DMS153 treated with DMSO at 0.1 percent for 48 hours (cell line): ENCODE results near the gene IER5.

Source experiments
- DNase-seq: peaks from one replicate; lab custom pipeline; 2025; ENCODE audit not compliant: unreplicated experiment; lab: John Stamatoyannopoulos, UW

The IER5 gene

DNA sequence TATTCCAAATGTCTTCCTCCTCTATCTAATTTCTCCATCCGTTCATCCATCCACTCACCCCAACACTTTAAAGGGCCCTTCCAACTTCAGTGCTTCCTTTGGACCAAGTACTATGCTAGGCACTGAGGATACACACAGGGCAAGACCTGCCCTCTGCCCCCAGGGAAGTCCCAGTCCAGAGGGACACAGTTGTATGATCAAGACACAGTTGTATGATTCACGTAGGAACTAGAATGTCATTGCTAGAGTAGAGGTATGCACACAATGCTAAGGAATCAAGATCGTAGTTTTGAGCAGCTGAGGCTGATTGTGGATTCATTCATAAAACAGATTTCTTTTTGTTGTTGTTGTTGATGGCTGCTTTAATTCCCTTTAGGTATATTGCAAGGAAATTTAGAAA is 11.6 kb upstream of the IER5 start:
- no peak for DNase-seq

DNA sequence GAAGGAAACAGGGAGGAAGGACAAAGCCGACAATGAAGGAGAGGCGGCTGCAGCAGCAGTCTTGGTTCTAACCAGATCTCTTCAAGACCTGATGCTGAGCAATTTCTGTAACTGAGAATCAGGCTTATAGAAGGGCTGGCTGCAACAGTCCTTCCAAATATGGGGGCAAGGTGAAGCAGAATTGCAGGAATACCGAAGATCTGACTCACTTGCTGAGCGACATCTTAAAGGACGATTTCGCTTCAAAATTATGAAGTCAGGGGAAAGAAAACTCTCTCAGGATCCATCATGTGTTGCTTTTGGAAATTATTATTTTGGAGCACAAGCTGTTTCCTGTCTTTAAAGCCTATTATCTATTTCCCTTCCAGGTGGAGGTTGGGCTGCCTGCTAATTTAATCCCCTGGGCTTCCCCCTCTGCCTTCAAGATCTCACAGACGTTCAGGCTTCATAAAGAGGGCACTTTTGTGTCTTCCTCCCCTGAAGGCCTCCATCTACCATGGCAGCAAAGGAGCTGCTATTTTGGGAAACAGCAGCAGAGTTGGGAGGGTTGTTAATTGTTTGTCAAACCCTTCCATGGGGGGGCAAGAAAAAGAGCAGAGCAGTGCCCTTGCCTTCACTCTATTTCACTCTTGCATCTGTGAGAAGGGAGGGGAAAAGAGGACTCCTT is 10.8 kb upstream of the IER5 start:
- DNase-seq: no peak

DNA sequence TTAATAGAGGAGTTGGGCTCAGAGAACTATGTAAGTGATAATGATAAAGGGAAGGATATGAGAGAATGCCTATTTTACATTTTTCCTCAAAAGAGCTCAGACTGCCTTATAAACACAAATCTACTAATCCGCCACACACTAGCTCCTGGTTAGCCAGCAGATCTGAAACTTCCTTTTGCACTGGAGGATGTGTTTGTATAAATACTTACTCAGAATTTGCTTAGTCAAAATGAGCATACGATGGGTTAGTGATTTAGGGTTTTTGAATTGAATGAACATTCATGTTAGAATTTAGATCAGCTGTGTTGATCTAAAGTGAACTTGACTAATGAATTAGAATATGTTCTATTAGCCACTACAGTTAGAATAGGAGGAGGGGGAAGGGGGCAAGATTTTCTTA is 9.1 kb upstream of the IER5 start:
- no peak for DNase-seq

DNA sequence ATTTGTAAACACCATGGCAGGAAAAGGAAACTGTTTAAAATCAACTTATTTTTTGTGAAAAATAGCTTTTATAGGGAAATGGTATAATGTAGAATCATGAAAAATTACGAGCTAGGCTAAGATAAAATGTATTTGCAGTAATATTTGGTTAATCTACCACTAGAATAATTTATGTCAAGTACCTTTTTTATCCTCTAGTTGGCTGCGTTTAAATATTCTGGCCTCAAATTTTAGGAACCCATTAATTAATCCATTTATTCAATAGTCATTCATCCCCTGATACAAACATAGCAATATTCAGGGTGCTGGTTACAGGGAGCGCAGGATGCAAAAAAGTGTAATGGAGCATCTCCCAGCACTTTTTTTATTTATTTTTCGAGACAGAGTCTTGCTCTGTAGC is 8.6 kb upstream of the IER5 start:
- no peak for DNase-seq

DNA sequence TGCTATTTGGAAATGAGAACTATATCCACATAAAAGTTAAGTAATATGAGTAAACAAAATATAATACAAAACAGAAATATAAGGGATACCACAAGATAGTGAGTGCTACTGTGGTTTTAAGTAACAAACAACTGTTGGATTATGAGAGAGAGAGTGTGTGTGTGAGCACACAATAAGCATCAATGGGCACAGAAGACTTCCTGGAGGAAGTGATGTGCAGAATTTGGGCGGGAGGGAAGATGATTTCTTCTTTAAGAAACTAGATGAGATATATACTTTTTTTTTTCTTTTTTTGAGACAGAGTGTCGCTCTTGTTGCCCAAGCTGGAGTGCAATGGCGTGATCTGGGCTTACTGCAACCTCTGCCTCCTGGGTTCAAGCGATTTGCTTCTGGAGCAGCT is 7.9 kb upstream of the IER5 start:
- no peak for DNase-seq

DNA sequence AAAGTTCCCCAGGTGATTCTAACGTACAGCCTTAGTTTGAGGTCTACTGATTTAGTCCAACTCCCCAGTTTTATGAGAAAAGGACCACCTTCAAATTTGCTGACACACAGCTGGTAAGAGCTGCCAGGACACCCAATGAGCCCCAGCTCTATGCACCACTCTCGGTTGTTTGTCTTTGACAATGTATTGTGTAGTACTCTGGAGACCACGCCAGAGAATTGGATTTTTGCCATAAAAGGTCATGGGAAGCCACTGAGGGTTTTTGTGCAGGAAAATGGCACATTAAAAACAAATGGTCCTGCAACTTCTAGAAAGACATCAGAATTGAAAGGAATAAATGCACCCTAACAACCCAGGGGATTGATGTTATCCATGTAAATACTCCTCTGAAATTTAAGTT is 7.1 kb upstream of the IER5 start:
- DNase-seq: peak; percentile 56

DNA sequence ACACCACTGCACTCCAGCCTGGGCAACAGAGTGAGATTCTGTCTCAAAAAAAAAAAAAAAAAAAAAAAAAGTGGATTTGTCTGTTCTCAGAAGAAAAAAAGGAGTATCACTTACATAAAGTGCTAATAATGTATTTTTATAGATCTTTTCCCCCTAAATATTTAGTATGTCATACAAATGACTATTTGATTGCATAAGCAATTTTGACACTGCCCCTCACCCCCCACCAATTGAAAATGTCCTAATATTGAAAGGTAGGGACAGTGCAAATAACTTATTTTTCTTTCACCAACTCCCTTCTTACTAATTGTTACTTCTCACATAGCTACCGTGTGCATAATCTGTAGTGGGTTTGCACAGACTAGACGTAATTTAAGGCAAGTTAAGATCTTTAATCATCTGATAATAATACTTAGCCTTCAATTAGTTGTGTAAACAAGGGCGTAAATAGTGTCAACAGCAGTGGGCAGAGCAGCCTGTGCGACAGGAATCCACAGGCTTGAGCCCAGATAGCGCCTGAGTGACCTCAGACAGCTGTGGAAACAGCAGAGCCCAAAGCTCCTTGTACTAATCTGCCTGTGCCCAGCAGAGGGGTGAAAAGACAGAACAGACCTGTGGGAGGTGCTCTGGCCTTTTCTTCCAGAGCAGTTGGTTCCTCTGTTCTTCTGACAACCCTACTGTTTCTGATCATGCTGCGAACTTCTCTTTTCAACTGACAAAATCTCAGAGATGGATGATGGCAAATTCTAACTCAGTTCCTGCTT is 4.5 kb upstream of the IER5 start:
- DNase-seq: peak; percentile 52

DNA sequence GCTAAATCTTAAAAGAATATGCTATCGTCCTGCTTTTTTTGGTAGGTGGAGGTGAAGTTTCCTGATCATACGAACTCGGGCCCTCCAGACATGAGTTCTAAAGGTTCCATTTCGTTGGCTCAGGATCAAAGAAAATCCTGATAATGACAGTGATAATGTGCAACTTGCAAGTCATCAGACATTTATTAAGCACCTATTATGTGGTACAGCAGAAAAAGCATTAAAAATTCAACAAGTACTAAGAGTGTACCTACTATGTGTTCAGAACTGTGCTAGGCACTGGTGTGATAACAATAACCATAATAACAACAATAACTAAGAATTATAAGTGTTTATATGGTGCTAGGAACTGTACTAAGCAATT is 3.9 kb upstream of the IER5 start:
- no peak for DNase-seq

DNA sequence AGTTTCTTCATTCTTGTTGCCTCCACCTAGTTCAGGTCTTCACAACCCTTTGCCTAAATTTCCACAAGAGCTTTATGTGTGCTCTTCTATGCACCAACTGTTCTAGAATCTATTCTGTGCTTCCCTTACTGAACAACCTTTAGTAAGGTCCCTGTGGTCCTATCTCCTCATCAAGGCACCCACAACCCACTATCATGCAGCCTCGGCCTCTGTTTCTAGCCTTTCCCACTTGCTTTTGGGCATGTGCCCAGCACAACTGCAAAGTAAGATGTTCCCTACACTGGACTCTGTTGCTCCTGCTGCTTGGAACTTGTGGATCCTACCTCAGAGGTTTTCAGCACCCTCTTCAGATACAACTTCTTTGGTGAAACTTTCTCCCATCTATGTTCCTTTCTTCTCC is 2.4 kb upstream of the IER5 start:
- DNase-seq: no peak

DNA sequence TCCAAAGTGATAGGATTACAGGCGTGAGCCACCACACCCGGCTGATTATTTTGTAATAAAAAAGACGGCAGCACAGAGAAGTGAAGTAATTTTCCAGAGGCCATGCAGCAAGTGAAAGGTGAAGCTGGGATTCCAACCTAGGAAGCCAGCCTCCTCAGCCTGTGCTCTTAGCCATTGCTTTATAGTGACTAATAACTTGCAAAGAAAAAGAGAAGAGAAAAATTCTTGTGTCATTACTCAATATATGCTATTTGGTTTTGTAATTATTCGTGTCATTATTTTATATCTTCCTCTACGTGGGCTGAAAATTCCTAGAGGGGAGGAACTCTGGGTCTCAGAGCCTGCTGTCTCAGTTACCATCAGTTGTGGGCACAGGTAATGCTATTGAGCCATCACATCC is 1.6 kb upstream of the IER5 start:
- no peak for DNase-seq

DNA sequence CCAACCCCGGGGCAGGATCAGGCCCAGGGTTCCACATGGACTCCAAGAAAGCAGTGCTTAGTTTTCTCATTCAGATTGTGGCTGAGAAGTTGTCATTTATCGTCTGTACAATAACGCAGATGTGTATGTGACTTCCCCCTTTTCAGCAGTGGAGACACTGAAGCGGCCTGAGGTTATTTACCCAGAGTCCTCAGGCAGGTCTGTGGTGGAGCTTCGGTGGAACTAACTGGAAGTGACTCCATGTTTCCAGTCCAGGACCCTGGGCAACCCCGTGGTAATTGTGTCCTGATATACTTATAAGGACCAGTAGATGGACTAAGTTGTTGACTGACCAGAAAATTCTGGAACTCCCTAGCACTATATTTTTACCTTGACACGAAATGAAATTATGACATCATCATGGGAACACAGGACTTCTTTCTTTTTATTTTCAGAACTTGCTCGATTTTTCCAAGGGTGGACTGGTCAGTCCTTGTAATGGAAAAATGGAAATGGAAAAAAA is 1.0 kb upstream of the IER5 start:
- DNase-seq: no peak

DNA sequence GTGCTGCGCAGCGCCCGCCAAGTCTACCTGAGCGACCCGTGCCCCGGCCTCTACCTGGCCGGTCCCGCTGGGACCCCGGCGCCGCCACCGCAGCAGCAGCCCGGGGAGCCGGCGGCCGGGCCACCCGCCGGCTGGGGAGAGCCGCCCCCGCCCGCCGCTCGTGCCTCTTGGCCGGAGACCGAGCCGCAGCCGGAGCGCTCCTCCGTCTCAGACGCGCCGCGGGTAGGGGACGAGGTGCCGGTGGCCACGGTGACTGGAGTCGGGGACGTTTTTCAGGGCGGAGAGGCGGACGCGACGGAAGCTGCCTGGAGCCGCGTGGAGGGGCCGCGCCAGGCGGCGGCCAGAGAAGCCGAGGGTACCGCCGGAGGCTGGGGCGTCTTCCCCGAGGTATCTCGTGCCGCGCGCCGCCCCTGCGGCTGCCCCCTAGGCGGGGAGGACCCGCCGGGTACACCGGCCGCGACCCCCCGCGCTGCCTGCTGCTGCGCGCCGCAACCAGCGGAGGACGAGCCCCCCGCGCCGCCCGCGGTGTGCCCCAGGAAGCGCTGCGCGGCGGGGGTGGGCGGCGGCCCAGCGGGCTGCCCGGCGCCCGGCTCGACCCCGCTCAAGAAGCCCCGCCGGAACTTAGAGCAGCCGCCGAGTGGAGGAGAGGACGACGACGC is 646 bp downstream of the IER5 start:
- no peak for DNase-seq

DNA sequence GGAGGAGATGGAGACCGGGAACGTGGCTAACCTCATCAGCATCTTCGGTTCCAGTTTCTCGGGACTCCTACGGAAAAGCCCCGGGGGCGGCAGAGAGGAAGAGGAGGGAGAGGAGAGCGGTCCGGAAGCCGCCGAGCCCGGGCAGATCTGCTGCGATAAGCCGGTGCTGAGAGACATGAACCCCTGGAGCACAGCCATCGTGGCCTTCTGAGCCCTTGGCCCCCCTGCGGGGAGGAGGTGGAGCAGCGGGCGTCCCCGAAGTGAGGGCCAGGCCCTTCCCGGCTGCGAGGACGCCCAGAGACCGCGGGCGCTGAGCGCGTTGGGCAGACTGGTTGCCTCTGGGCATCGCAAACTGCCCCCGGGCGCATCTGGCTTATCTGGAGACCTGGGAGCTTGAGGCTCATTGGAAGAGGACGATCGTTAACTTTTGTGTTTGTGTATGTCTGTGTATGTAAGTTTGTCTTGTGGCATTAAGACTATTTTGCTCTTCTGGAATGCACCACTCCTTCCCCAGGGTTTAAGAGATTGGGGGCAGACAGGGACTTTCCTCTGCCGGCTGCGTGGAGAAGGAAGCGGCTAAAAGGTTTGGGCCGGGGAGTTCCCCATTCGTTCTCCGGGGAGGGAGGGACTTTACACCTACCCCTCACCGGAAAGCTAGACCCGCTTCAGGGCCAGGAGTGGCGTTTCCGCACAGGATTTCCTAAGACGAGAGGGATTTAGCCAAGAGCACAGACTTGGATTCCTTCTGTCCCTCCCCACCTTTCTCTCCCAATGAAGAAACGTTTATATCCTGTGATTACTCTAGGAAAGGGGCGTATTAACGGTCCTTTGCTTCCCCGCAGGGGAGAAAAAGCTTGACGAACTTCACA is 1.4 kb downstream of the IER5 start:
- no peak for DNase-seq

DNA sequence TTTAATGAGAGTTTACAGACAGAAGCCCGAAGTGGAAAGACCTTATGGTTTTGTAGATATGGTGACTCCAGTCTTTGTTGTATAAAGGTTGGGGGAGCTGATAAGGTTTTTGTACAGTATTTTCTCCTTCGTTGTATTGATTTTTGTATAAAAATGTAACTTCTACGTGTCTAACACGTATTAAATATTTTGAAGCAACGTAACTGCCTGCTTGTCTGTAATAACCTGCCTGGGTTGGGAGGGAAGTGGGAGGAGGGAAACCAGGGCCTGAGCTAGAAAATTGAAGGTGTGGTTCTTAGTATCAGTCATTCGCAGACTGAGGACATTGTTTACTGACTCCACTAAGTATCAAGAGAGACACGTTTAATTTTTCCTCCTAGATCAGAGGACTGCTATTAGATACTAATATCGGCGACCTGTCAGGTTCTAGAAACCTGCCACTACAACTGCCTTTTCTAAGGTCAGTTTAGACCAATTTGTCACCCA is 2.2 kb downstream of the IER5 start:
- no peak for DNase-seq

DNA sequence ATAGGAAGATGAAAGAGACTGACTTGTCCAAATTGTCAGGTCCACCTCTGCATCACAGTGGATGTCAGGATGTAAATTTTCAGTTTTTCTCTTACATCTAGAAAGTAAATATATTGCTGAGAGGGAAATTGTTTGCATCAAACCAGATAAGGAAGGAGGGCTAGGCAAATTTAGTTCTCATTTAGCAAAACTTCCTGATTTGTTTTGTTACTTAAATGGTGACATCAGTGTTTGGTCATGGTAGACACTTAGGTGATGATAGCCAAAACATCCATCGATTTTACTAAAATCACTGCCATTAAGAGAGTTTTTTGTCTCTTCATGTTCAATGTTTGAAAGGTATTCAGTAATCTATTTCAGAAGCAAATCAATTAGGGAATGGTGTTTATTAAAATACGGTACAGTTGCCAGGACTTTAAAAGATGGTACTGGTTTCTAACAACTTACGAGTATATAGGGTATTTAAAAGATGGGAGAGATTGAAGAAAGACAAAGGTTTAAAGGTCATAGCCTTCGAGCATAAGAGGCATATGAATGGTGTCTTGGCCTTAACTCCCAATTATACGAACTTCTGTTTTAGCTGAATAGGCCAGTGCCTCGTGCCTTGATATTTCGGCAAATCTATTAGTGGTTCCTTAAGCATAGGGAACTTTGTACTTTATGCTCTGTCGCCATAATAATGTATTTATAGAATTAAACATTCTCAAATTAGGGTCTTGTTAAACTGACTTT is 3.0 kb downstream of the IER5 start:
- DNase-seq: no peak

DNA sequence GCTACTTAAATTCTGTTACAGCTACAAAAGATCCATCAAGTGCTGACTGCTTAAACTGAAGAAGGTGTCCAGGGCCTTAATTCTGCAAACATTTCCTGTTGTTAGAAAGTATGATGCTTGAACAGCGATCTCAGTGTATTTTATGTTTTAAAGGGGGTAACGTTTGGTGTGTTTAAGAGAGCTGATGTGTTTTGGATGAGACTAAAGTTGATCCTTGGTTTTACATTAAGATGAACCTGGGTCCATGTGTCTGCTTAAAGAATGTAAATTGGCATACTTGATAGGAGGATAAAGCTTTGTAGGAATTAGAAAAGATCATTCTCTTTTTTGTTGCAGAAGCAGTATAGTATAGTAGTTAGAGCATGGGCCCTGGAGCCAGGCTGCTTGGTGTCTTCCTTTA is 3.6 kb downstream of the IER5 start:
- no peak for DNase-seq

DNA sequence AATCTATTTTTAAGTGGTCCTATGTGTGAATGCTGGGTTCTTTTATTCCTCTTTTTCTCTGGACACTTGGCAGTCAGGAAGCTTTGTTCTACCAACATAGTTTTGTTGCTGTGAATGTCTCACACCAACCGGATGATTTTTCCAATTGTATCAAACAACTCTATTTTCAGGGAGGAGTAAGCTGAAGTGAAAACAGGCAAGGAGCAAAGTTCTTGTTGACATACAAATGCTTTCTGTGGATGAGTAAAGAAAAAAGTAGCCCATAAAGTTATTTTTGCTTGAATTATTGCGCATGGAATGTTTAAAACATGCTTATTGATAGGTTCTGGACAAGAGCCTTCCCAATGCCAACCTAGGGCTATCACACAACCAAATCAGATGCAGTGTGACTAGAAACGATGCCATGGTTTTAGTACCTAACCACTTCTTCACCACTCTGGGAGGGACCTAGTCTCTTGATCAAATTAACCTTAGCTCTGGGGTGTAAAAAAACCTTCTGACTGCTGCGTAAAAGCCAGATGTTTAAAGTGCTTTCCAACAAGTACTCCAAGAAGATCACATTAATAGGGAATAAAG is 4.5 kb downstream of the IER5 start:
- DNase-seq: no peak

DNA sequence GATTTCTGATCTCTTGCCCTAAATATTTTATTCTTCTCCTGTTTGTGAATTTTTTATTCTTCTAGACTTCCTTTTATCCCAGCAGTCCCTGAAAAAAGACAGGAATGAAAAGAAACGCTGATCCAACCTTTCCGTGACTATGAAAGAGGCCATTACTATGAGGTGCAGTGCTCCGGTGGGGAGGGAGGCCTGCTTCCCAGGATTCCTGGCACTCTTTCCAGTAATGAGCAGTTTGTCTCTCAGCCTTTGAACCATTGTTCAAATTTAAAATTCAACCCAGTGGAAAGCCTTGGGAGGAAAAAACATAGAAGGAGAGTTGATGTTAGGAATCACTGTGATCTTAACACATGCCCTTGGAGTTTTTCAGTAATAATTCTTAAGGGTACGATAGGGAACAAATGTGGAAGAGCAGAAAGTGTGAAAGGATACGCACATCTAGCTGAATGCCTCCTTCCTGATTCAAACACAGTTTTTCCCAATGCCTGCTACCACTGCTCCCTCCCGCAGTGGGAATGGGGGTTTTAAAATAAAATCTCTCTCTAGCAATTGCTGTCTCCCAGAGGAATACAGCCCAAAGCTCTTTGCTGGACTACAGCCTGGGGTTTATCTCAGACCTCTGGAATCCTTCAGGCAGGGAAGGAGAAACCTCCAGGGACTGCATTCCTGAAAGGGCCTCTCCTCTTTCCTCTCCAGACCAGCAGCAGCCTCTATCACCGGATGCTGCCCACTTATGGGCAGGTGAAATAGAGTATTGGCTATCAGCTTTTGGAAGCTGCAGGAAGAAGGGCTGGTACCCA is 6.1 kb downstream of the IER5 start:
- DNase-seq: no peak

DNA sequence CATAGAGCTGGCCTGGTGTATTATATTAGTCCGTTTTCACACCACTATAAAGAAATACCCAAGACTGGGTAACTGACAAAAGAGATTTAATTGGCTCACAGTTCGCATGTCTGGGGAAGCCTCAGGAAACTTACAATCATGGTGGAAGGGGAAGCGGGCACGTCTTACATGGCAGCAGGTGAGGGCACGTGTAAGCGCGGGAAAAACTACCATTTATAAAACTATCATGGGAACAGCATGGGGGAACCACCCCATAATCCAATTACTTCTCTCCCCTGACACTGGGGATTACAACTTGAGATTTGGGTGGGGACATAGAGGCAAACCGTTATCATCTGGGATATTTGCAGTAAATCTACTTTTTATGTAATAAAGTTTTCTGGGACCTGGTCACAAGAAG is 6.8 kb downstream of the IER5 start:
- no peak for DNase-seq
